ENCODE measurements around the gene KRT20.

GRCh38 chr17:40914075-40914855 lies 29.2 kb upstream of the KRT20 start:
- no peak for TF ChIP-seq CTCF (IDR thresholded peaks at IDR 0.05; ENCODE audit: low read depth, low read length)
- no peak for TF ChIP-seq EZH2phosphoT487 (IDR thresholded peaks at IDR 0.05; ENCODE audit: low read depth)

Measured in OCI-LY3 (cell line).